CD8-positive, alpha-beta memory T cell (primary cell): ENCODE data around the gene DEFB110. TPM values are rescaled to one million over a fixed set of nuclear protein-coding genes. Genes with fewer than 3 reads are reported as not detected.

Source experiments
- CTCF ChIA-PET: fragments of 350-600 bp; sonication (Branson Sonifier 250); formaldehyde crosslinking; loops from one replicate; lab custom pipeline; 2021; ENCODE audit warnings: antibody characterized with exemption; lab: Charles Lee
- POLR2A ChIA-PET: fragments of 350-600 bp; sonication (Branson Sonifier 250); formaldehyde crosslinking; loops from one replicate; lab custom pipeline; 2021; ENCODE audit warnings: antibody characterized with exemption; lab: Charles Lee
- DNase-seq, 5 donors: peaks; one replicate each; pipeline versions ENCODE4 v3.0.0 to v3.0.0-alpha.2; 2020 to 2022; ENCODE audit warnings: mixed read lengths in 1 of 5
- H3K27ac ChIP-seq: one replicate; pipeline ENCODE4 v1.7.0; 2013; ENCODE audit warnings: low read depth, mild to moderate bottlenecking, low read length, moderate library complexity
- H3K27me3 ChIP-seq: 2 replicates; pipeline ENCODE4 v1.7.0; 2013; ENCODE audit warnings: low read length, mild to moderate bottlenecking; ENCODE audit not compliant: insufficient read depth, poor library complexity, severe bottlenecking
- H3K36me3 ChIP-seq: 2 replicates; pipeline ENCODE4 v1.7.0; 2013; ENCODE audit warnings: mild to moderate bottlenecking, low read length, moderate library complexity; ENCODE audit not compliant: insufficient read depth
- H3K4me1 ChIP-seq: 2 replicates; pipeline ENCODE4 v1.7.0; 2013; ENCODE audit warnings: mild to moderate bottlenecking, low read length, moderate library complexity; ENCODE audit not compliant: insufficient read depth
- H3K4me3 ChIP-seq: 2 replicates; pipeline ENCODE4 v1.7.0; 2013; ENCODE audit warnings: mild to moderate bottlenecking, low read length
- H3K9me3 ChIP-seq: 2 replicates; pipeline ENCODE4 v1.7.0; 2013; ENCODE audit warnings: mild to moderate bottlenecking, low read length
- H3K27ac Mint-ChIP-seq, 8 donors: one replicate each; pipeline ENCODE4 v1.8.0; 2020 to 2021; ENCODE audit warnings: mixed read lengths in 8 of 8, mild to moderate bottlenecking in 6 of 8, inconsistent platforms in 3 of 8, moderate library complexity in 3 of 8
- H3K27me3 Mint-ChIP-seq, 2 donors: one replicate each; pipeline ENCODE4 v1.8.0; 2020 to 2021; ENCODE audit warnings: mixed read lengths in 2 of 2, mild to moderate bottlenecking in 1 of 2, moderate library complexity in 1 of 2
- H3K36me3 Mint-ChIP-seq, 3 donors: one replicate each; pipeline ENCODE4 v1.8.0; 2020 to 2021; ENCODE audit warnings: mixed read lengths in 3 of 3, inconsistent platforms in 1 of 3, mild to moderate bottlenecking in 1 of 3
- H3K4me1 Mint-ChIP-seq, 3 donors: one replicate each; pipeline ENCODE4 v1.8.0; 2020 to 2021; ENCODE audit warnings: mixed read lengths in 3 of 3, inconsistent platforms in 1 of 3, mild to moderate bottlenecking in 1 of 3
- H3K4me3 Mint-ChIP-seq, 7 donors: one replicate each; pipeline ENCODE4 v1.8.0; 2020 to 2021; ENCODE audit warnings: mixed read lengths in 7 of 7, mild to moderate bottlenecking in 6 of 7, moderate library complexity in 4 of 7, inconsistent platforms in 2 of 7
- H3K9me3 Mint-ChIP-seq, 5 donors: one replicate each; pipeline ENCODE4 v1.8.0; 2020 to 2022; ENCODE audit warnings: mixed read lengths in 5 of 5, mild to moderate bottlenecking in 3 of 5, moderate library complexity in 2 of 5, inconsistent platforms in 1 of 5
- polyA plus RNA-seq: library from polyadenylated mRNA; unstranded; fragments of 300-500 nt; fragmentation: Illumina TruSeq; gene quantifications from one replicate; pipeline ENCODE4 v1.2.3, GENCODE V29; 2021
- total RNA-seq, 2 experiments: library from RNA; stranded (reverse); gene quantifications; one replicate each; pipeline ENCODE4 v1.2.3, GENCODE V29; 2021

DEFB110 gene
- total and polyA plus RNA-seq, 3 experiments from 2014 or later: not detected

GRCh38 chr6:50025258-50025657, 3.5 kb upstream of the DEFB110 start:
- Histone ChIP-seq H3K36me3 (no peaks in the 10 kb centered on the region), H3K27me3 (no peaks in the 10 kb centered on the region), H3K27ac (no peak overlapping the region), H3K9me3 (no peaks in the 10 kb centered on the region), H3K4me3 (no peak overlapping the region), H3K4me1 (no peaks in the 10 kb centered on the region)
- Mint-ChIP-seq H3K27me3 (no peaks in the 10 kb centered on the region), H3K9me3 (peaks cover 1 to 24% (median 8%) of the 10 kb centered on the region in 5 donors), H3K27ac (no peak overlapping the region), H3K4me3 (no peak overlapping the region), H3K4me1 (no peaks in the 10 kb centered on the region), H3K36me3 (no peaks in the 10 kb centered on the region)
- DNase-seq: no peak
- ChIA-PET POLR2A (no interaction called here), CTCF (no interaction called here)

DNA sequence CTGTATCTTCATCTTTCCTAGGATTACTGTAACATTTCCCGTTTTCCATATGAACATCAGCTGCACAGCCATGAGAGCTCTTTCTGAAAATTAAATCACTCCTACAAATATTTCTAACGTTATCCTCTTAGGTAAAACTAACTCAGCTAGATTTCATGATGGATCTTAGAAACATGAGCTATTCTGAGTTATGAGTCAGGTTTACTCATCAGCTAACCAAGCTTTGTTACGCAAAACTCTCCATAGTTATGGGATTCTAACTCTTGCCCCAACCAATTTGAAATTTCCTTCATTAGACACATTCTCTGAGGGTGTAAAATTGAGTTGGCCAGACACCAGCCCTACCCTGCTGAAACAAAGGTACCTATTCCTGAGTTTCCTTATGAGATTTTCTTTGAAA, 14.0 kb downstream of the DEFB110 start:
- no peak for DNase-seq
- CTCF ChIA-PET: no interaction called here

DNA sequence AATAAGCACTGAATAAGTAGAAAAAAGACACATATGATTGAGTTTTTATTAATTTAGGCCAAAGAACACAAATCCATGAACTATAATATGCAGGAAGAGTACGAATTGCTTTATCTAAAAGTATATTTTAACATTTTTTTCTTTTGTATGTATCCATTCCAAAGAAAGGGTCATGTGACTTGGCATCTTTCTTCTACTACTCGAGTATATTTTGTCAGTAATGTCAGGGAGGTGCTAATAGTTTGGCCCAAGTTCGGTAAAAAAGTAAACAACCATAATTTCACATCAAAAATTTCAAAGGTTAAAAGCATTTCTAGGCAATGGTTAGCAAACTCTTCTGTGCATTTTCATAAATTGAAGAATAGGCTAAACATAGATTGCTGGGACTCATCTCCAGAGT, 18.7 kb downstream of the DEFB110 start:
- no peaks in the 10 kb centered on the region for H3K9me3 ChIP-seq
- Mint-ChIP-seq H3K27ac (no peak overlapping the region), H3K4me3 (no peak overlapping the region), H3K9me3 (peaks cover under 1 to 29% (median 4%) of the 10 kb centered on the region in 5 donors), H3K4me1 (no peaks in the 10 kb centered on the region), H3K36me3 (no peaks in the 10 kb centered on the region), H3K27me3 (no peaks in the 10 kb centered on the region)
- no peaks in the 10 kb centered on the region for H3K27me3 ChIP-seq
- ChIA-PET CTCF (no interaction called here), POLR2A (no interaction called here)
- H3K27ac ChIP-seq: no peak overlapping the region
- no peak overlapping the region for H3K4me3 ChIP-seq
- no peak for DNase-seq
- H3K36me3 ChIP-seq: no peaks in the 10 kb centered on the region
- H3K4me1 ChIP-seq: no peaks in the 10 kb centered on the region

More for the DNA sequence above, 14.0 kb downstream of the DEFB110 start:
- Histone ChIP-seq H3K9me3 (no peaks in the 10 kb centered on the region), H3K27ac (no peak overlapping the region), H3K27me3 (no peaks in the 10 kb centered on the region), H3K4me3 (no peak overlapping the region), H3K36me3 (no peaks in the 10 kb centered on the region), H3K4me1 (no peaks in the 10 kb centered on the region)
- H3K4me1 Mint-ChIP-seq: no peaks in the 10 kb centered on the region
- no peak overlapping the region for H3K4me3 Mint-ChIP-seq
- H3K36me3 Mint-ChIP-seq: no peaks in the 10 kb centered on the region
- POLR2A ChIA-PET: no interaction called here
- peaks cover 1 to 18% (median 4%) of the 10 kb centered on the region in 5 donors for H3K9me3 Mint-ChIP-seq
- H3K27ac Mint-ChIP-seq: no peak overlapping the region
- H3K27me3 Mint-ChIP-seq: no peaks in the 10 kb centered on the region

- Histone ChIP-seq H3K36me3 (no peaks in the 10 kb centered on the region), H3K27ac (no peak overlapping the region), H3K27me3 (no peaks in the 10 kb centered on the region), H3K4me3 (no peak overlapping the region), H3K9me3 (no peaks in the 10 kb centered on the region), H3K4me1 (no peaks in the 10 kb centered on the region)
- POLR2A ChIA-PET: no interaction called here
- DNase-seq: no peak
- Mint-ChIP-seq H3K27ac (no peak overlapping the region), H3K36me3 (no peaks in the 10 kb centered on the region), H3K4me3 (no peak overlapping the region), H3K27me3 (no peaks in the 10 kb centered on the region), H3K9me3 (peaks cover 0 to 10% (median 3%) of the 10 kb centered on the region in 5 donors), H3K4me1 (no peaks in the 10 kb centered on the region)
- CTCF ChIA-PET: no interaction called here
Observed at GRCh38 chr6:49995278-49995677, 26.5 kb downstream of the DEFB110 start.

- ChIA-PET CTCF (no interaction called here), POLR2A (no interaction called here)
- H3K27me3 ChIP-seq: no peaks in the 10 kb centered on the region
- H3K9me3 Mint-ChIP-seq: peaks cover 0 to 18% (median 4%) of the 10 kb centered on the region in 5 donors
- no peaks in the 10 kb centered on the region for H3K27me3 Mint-ChIP-seq
- H3K27ac ChIP-seq: no peak overlapping the region
- H3K4me1 Mint-ChIP-seq: no peaks in the 10 kb centered on the region
- no peak for DNase-seq
- no peaks in the 10 kb centered on the region for H3K36me3 ChIP-seq
- no peaks in the 10 kb centered on the region for H3K36me3 Mint-ChIP-seq
- H3K4me3 ChIP-seq: no peak overlapping the region
- no peak overlapping the region for H3K27ac Mint-ChIP-seq
- no peaks in the 10 kb centered on the region for H3K9me3 ChIP-seq
- no peaks in the 10 kb centered on the region for H3K4me1 ChIP-seq
- H3K4me3 Mint-ChIP-seq: no peak overlapping the region
Observed at GRCh38 chr6:49988900-49989299, 32.9 kb downstream of the DEFB110 start.

DNA sequence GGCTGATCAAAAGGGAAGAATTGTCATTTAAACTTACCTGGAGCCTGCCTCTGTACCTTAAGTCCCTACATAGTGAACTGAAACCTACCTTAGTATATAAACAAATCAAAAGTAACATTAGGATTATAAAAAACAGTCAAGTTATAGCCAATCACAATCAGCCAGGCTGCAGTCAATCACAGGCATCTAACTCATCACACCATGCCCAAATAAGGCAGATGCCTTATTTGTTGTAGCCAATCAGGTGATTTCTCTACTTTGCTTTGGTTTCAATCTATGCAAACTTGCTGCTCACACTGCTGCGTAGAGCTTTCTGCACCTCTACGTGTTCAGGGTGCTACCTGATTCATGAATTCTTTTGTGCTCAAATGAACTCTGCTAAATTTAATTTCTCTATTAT, 34.0 kb downstream of the DEFB110 start:
- no peak overlapping the region for H3K4me3 Mint-ChIP-seq
- no peaks in the 10 kb centered on the region for H3K4me1 Mint-ChIP-seq
- Histone ChIP-seq H3K4me1 (no peaks in the 10 kb centered on the region), H3K9me3 (no peaks in the 10 kb centered on the region), H3K4me3 (no peak overlapping the region), H3K27me3 (no peaks in the 10 kb centered on the region), H3K36me3 (no peaks in the 10 kb centered on the region), H3K27ac (no peak overlapping the region)
- H3K27me3 Mint-ChIP-seq: no peaks in the 10 kb centered on the region
- H3K27ac Mint-ChIP-seq: no peak overlapping the region
- peaks cover 0 to 12% (median 4%) of the 10 kb centered on the region in 5 donors for H3K9me3 Mint-ChIP-seq
- no peaks in the 10 kb centered on the region for H3K36me3 Mint-ChIP-seq
- DNase-seq: no peak
- POLR2A ChIA-PET: no interaction called here
- CTCF ChIA-PET: no interaction called here

DNA sequence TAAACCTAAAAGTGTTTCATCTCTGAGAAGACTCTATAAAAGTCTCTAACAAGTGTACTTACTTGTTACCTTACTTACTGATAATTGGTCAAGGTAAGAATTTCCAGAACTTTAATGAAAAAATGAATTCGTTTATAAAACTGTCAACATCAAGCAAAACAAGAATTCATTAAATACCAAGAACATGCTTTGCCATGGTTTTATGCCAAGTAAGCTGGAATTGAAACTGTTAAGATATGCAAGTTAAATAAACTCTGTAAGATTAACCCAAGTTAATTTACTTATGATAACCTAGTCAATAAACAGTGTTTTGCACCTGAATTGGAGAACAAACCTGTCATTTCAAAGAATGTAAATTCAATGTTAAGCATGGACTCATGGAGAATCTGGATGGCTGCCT, 35.2 kb downstream of the DEFB110 start:
- no peaks in the 10 kb centered on the region for H3K4me1 Mint-ChIP-seq
- Histone ChIP-seq H3K4me3 (no peak overlapping the region), H3K27ac (no peak overlapping the region), H3K27me3 (no peaks in the 10 kb centered on the region), H3K4me1 (no peaks in the 10 kb centered on the region), H3K9me3 (no peaks in the 10 kb centered on the region), H3K36me3 (no peaks in the 10 kb centered on the region)
- H3K4me3 Mint-ChIP-seq: no peak overlapping the region
- ChIA-PET POLR2A (no interaction called here), CTCF (no interaction called here)
- H3K27me3 Mint-ChIP-seq: no peaks in the 10 kb centered on the region
- DNase-seq: no peak
- no peak overlapping the region for H3K27ac Mint-ChIP-seq
- H3K36me3 Mint-ChIP-seq: no peaks in the 10 kb centered on the region
- H3K9me3 Mint-ChIP-seq: peaks cover 2 to 13% (median 4%) of the 10 kb centered on the region in 5 donors

GRCh38 chr6:49982046-49982445, 39.7 kb downstream of the DEFB110 start:
- H3K36me3 ChIP-seq: no peaks in the 10 kb centered on the region
- H3K27ac Mint-ChIP-seq: no peak overlapping the region
- CTCF ChIA-PET: no interaction called here
- no peak overlapping the region for H3K4me3 Mint-ChIP-seq
- no peaks in the 10 kb centered on the region for H3K27me3 ChIP-seq
- peaks cover 0 to 4% (median 0%) of the 10 kb centered on the region in 3 donors for H3K4me1 Mint-ChIP-seq
- H3K27ac ChIP-seq: no peak overlapping the region
- H3K4me3 ChIP-seq: no peak overlapping the region
- H3K9me3 Mint-ChIP-seq: peaks cover 0 to 13% (median 9%) of the 10 kb centered on the region in 5 donors
- no peaks in the 10 kb centered on the region for H3K27me3 Mint-ChIP-seq
- no peaks in the 10 kb centered on the region for H3K36me3 Mint-ChIP-seq
- POLR2A ChIA-PET: no interaction called here
- no peak for DNase-seq
- H3K9me3 ChIP-seq: no peaks in the 10 kb centered on the region
- H3K4me1 ChIP-seq: no peaks in the 10 kb centered on the region

DNA sequence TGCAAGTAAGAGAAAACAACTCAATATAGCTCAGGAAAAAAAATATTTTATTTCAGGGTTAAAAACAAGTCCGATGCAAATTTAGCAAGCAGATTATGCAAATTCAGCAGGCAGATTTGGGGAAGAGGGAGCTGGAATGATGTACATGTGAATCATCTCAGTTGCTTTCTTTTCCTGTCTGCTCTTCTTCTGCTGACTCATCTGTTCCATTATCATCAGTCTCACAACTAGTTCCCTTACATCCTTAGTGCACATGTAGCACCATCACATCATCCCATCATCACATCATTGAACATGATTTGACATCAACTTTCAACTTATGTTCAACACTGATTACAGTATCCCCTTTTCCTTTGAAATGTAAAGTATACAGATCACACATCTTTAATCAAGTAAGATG, 40.9 kb downstream of the DEFB110 start:
- Mint-ChIP-seq H3K27ac (no peak overlapping the region), H3K36me3 (no peaks in the 10 kb centered on the region), H3K4me1 (peaks cover 0 to 4% (median 0%) of the 10 kb centered on the region in 3 donors), H3K9me3 (peaks cover 0 to 10% (median 9%) of the 10 kb centered on the region in 5 donors), H3K27me3 (no peaks in the 10 kb centered on the region), H3K4me3 (no peak overlapping the region)
- Histone ChIP-seq H3K9me3 (no peaks in the 10 kb centered on the region), H3K4me1 (no peaks in the 10 kb centered on the region), H3K27ac (no peak overlapping the region), H3K36me3 (no peaks in the 10 kb centered on the region), H3K27me3 (no peaks in the 10 kb centered on the region), H3K4me3 (no peak overlapping the region)
- DNase-seq: no peak
- ChIA-PET POLR2A (no interaction called here), CTCF (no interaction called here)
